Inflammatory macrophage treated with lipopolysaccharide for 1 hour (primary cell): ENCODE data around the gene SPRYD3.

Experiments
- DNase-seq, 2 donors: peaks; one replicate each; pipeline ENCODE4 v3.0.0-alpha.2; 2020 to 2022

Gene SPRYD3

DNA sequence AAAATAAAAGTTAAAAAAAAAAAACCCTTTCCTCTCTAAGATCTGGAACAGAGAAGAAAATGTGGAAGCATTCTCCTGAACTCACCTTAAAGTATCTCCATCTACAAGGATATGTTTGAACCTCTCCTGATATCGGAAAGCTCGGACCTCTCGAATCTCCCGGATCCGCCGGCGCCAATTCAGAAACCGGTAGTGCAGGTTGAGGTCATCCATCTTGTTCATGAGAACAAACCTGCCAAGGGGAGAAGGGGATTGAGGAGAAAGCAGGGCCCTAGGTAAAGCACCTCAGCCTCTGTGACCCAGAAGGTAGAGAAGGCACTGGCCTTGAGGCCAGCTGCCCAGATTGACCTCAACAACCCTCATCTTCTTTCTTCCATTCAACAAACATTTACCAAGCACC is 2.2 kb downstream of the SPRYD3 start:
- no peak for DNase-seq

- no peak for DNase-seq
Observed at GRCh38 chr12:53076461-53076860, 2.7 kb downstream of the SPRYD3 start.

GRCh38 chr12:53074999-53075370 is 4.2 kb downstream of the SPRYD3 start:
- DNase-seq, result no peak

GRCh38 chr12:53074283-53074998 is 4.7 kb downstream of the SPRYD3 start:
- no peak for DNase-seq

DNA sequence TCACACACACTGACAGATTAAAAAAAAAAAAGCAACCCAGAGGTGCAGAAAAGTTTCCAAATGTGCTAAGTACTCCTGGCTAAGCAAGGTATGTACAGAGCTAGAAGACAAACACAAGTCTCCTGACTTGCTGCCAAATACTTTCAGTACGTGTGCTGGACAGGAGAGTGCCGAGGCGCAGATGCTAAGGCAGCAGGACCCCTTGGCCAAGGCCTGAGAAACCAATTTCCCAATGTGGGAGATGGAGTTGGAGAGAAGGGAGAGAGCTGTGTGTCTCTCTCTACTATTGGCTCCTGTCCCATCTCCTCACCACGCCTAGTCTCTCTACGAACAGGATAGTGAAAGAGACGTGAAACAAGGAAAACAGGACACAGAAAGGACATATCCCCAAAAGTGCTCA is 5.3 kb downstream of the SPRYD3 start:
- no peak for DNase-seq

GRCh38 chr12:53071591-53072551 is 7.3 kb downstream of the SPRYD3 start:
- DNase-seq, result no peak

- no peak for DNase-seq
Observed at GRCh38 chr12:53070877-53071492, 8.2 kb downstream of the SPRYD3 start.

DNA sequence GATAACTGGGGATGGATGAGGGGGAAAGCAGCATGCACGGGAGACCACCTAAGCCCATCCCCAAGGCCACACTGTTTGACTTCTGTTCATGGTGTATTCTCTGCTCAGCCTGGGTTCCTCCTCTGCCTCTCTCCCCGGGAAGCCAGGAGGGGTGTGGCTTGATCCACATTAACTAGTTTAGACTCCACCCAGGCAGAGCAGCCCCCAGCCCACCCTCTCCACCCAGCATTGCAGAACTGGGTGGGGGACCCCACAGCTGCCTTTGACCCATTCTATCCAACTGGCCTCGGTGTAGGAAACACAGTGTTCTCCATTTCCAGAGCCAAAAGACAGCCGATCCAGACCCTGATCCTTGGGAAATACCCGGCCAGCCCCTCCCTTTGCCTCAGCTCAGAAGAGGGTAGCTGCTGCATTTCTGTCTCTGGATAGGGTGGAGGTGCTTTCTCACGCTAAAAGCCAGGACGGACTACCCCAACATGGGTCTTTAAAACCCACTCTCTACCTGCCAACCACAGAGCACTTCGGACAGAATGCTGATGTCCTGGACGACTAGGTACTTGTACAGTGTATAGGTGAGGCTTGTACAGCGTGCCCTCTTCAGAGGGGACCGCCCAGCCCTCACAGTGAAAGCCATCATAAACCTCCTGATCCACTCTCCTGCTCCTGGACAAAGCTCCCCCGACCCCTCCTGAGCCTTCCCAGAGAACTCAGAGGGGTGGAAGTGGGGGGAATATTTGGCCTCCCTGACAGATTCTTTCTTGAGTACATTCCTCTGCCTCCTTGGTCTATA is 9.4 kb downstream of the SPRYD3 start:
- no peak for DNase-seq

GRCh38 chr12:53068811-53069585 is 10.2 kb downstream of the SPRYD3 start:
- DNase-seq, result no peak

DNA sequence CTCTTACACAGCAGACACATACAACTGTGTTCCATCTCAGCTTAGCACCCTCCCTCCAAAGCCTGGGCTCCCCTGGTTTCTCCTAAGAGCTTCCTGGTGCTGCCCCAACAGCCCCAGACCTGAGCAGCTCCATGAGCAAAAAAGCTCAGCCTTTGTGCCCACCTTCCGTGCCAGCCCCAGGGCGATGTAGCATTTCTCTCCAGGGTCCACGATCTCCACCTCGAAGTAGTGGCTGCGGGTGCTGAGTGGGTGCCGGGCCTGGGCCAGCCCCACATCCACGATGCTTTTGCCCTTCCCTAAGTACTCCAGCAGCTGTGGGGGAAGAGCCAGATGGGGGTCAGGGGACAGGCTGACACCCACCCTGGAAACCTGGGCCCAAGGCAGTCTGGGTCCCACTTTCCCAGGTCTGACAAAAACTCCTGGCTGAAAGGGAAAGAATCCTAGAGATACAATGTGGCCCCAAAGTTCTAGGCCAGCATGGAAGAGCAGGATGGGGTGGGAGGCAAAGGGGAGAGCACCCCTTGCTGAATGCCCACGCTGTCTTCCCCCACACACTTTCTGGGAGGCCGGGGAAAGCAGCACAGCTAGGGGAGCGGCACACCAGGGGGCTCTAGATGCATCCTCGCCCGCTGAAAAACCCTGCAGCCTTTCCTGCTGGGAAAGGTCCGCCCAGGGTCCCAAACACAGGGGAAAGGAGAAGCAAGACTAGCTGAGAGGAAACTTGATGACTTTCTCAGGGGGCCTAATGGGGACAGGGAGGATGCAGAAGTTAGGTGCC is 11.0 kb downstream of the SPRYD3 start:
- DNase-seq, result no peak

DNA sequence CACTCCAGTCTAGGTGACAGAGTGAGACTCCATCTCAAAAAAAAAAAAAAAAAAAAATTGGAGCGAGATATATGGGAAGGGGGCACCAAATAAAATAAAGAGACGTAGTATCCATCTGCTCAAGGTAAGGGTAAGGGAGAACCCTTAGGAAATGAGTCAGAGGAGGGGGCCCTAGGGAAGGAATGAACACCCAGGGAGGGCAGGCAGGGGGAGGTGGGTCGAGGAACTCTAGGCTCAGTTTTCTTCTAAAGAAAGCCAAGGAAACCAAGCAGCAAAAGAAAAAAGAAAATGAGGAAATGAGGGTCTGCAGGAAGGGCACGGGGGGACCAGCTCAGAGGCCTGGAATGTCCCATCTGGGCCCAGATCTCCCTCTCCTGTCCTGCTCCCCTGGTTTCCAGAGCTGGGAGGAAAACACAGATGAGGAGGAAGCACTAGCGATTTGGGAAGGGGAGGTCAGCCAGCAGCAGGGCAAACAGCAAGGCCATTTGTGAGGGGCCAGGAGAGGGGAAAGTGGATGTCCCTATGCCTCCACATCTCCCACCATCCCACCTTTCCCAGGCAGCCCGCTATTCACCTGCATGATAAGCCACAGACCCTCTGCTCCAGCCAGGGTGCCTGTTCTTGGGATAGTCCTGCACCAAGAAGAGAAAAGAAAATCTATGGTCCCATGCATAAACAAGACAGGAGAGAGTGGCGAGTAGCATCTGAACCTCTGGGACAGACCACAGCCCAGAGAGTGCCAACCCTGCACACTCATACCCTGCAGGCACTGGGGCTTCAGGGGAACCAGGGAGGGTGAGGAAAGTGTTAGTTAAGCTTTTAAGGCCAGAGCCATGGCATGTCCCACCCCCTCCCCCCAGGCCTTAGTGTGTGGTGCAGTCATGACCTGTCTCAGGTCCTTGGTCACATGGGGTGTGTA is 11.9 kb downstream of the SPRYD3 start:
- no peak for DNase-seq

GRCh38 chr12:53065975-53066931 is 12.9 kb downstream of the SPRYD3 start:
- DNase-seq, result peak in 1 of 2 donors; percentile 88

GRCh38 chr12:53065470-53065869 is 13.7 kb downstream of the SPRYD3 start:
- DNase-seq, result no peak

DNA sequence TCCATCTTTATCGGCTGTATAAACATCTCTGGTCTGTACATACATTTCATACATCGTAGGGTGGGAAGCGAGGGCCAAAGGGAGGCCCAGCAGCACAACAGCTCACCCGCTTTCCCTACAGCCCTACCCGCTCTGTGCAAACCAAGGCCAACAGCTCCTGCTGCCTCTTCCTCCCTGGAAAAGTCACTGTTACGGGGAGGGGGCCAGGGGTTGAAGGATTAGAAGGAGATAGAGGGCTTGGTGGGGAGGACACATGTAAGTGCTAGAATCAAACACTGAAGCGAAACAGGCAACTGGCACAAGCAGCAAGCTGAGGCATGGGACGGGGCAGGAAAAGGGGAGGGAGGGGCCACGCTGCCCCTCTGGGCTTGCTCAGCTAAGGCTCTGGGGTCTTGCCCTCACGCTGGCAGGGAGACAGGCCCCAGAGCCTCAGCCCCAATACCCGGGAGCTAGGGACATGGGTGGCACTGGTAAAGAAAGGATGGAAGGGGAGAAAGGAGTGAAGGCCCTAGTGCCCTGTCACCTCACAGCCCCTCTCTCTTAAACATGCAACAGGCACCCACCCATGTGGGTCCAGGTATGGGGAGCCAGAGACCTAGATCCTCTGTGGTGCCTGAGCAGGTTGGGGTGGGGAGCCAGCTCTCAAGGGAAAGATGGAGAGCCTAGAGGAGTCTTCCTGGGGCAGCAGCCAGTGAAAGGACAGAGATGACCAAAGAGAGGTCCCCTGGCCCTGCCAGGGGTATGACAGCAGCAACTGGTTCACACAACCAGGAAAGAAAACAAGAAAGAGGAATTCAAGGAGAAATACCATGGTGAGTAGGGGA is 14.4 kb downstream of the SPRYD3 start:
- DNase-seq, result no peak

- DNase-seq, result no peak
Observed at GRCh38 chr12:53063708-53064612, 15.2 kb downstream of the SPRYD3 start.

GRCh38 chr12:53062977-53063707 is 16.0 kb downstream of the SPRYD3 start:
- no peak for DNase-seq
